NT2/D1 (cell line): ENCODE data around the gene CTBP1.
A peak's percentile ranks its signal among the peaks of the same experiment; 100 is the strongest.

Experiments used
- DNase-seq: peaks from one replicate; pipeline ENCODE4 v3.0.0-alpha.2; 2011; ENCODE audit warnings: low read depth, low spot score
- H3K27me3 ChIP-seq: 2 replicates; pipeline ENCODE4 v1.6.0; 2011; ENCODE audit warnings: mild to moderate bottlenecking; ENCODE audit not compliant: insufficient read length, insufficient read depth
- H3K36me3 ChIP-seq: 2 replicates; pipeline ENCODE4 v1.6.1; 2011; ENCODE audit warnings: mild to moderate bottlenecking, low read length, mixed read lengths; ENCODE audit not compliant: insufficient read depth, insufficient read length
- H3K4me1 ChIP-seq: 2 replicates; pipeline ENCODE4 v1.5.1; 2011; ENCODE audit not compliant: insufficient read depth, insufficient read length
- H3K4me3 ChIP-seq: 2 replicates; pipeline ENCODE4 v1.5.1; 2011; ENCODE audit warnings: low read depth; ENCODE audit not compliant: insufficient read length
- H3K9ac ChIP-seq: 2 replicates; pipeline ENCODE4 v1.6.0; 2011; ENCODE audit warnings: low read depth; ENCODE audit not compliant: insufficient read length
- H3K9me3 ChIP-seq: 2 replicates; pipeline ENCODE4 v1.5.1; 2011; ENCODE audit warnings: mild to moderate bottlenecking, low read length; ENCODE audit not compliant: insufficient read depth
- SUZ12 ChIP-seq: IDR thresholded peaks from 2 replicates; pipeline ENCODE4 v1.6.1; 2011; ENCODE audit not compliant: insufficient read length, insufficient read depth; ENCODE audit errors: extremely low read depth
- YY1 ChIP-seq: IDR thresholded peaks from 2 replicates; pipeline ENCODE4 v1.6.1; 2011; ENCODE audit not compliant: insufficient read length, insufficient read depth
- ZNF274 ChIP-seq: IDR thresholded peaks from 2 replicates; pipeline ENCODE4 v1.6.1; 2011; ENCODE audit warnings: mild to moderate bottlenecking, low read depth, low read length

The CTBP1 gene

DNA sequence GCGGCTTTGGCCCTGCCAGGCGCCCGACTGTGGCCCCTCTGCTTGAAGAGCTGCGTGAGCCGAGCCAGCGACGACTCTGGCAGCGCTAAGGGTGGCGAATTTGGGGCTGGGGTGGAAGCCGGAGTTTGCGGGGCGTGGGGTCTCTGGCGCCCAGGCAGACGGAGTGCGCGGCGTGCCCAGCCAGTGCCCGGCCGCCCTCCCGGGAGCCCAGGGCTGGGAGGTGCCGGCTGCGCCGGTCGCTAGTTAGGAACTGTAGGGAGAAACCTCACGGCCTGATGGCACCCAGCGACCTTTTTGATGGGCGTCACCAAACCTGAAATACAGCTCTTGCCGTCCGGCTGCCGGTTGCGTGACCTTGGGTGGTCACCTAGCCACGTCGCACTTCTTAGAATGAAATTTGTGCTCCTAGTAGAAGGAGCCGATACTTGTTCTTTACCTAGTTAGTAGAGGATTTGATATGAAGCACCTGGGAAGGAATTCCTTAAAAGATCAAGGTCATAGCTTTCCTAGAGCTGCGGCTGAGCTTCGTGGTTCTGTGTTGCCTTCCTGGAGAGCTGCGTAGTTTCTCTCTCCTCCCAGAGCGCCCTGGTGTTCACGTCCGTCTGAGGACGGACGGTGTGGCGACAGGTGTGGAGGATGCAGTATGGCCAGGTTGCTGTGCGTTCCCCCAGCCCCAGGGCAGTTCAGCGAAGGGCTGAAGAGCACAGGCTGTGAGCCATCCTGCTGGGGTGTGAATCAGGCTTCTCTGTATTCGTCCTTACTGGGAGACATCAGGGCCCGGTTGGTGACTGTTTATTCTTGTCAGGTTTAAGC, 41.4 kb upstream of the CTBP1 start:
- TF ChIP-seq YY1 (no peak), SUZ12 (no peak), ZNF274 (no peak)
- Histone ChIP-seq H3K36me3 (peaks cover 33% of the 10 kb centered on the region), H3K9me3 (peaks cover 16% of the 10 kb centered on the region; the same call in 1 of the 2 replicates), H3K9ac (peak overlapping the region; percentile 93), H3K4me3 (peak overlapping the region; percentile 74), H3K4me1 (peaks cover 19% of the 10 kb centered on the region), H3K27me3 (no peaks in the 10 kb centered on the region)
- no peak for DNase-seq

DNA sequence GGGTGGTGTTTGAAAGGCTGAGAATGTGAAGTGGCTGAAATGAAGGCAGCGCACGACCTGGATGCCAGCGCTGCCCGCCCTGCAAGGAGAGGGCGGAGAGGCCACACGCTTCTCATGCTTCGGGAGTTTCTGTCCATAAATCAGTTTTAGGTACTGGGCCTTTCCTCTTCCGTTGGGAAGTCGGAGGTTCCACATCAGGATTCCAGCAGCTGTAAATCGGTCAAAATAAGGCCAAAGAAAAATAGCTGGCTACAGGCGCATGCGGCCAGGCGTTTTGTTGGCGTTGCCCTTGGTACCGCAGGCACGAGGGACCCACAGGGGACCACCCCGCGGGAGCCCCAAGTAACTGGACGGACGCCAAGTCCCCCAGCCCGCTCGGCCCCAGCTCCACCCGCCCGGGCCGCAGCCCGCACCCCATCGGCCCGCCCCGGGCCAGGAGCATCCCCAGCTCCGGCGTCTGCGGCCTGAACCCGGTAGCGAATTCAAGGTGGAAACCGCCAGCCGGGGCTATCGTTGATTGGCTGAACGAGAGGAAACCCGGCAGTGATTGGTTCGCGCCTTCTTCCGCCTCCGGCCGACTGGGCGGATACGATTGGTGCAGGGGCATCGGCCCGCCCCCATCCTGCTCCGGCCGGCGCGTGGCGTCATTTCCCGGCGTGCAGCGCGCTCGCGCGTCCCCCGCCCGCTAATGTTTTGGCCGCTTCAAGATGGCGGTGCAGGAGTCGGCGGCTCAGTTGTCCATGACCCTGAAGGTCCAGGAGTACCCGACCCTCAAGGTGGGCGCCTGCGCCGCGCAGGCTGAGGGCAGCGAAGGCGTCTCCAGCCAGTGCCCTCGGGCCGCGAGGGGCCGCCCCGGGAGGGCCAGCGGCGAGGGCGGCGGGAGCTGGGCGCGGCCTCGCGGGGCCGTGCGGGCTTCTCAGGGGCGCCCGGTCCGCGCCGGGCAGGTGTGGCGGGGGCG, 40.6 kb upstream of the CTBP1 start, which contains the start of gene MAEA:
Gene MAEA (plus strand): TSS at position 685 of the 958 bp plus-strand sequence. CDS start 23 bp downstream, at position 708.
- peaks cover 14% of the 10 kb centered on the region for H3K4me1 ChIP-seq
- TF ChIP-seq YY1 (peak; percentile 84), SUZ12 (no peak)
- no peaks in the 10 kb centered on the region for H3K27me3 ChIP-seq
- peak; percentile 97 for DNase-seq
- H3K9me3 ChIP-seq, result peaks cover 16% of the 10 kb centered on the region; the same call in 1 of the 2 replicates
- H3K9ac ChIP-seq, result peak within 1 kb of the TSS; percentile 94
- H3K4me3 ChIP-seq, result peak within 1 kb of the TSS; percentile 74
- H3K36me3 ChIP-seq, result peaks cover 28% of the 10 kb centered on the region

DNA sequence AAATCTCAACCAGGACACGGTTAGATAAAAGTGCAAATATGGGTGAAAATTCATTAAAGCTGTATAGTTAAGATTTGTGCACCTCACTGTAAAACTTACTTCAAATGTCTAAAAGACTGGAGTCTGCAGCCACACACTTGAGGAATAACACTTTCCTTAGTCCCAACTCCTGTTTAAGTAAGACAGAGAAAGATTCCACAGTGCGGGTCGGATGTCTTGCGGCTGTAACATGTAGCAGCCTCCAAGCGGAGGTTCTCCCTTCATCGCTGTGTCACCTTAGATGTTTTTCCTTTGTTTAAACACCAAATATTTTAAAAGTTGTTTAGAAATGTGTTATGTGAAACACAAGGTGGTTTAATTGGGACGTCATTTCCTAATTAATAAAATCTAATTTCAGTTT, 39.9 kb upstream of the CTBP1 start:
- H3K36me3 ChIP-seq, result peaks cover 22% of the 10 kb centered on the region
- H3K27me3 ChIP-seq, result no peaks in the 10 kb centered on the region
- TF ChIP-seq SUZ12 (no peak), ZNF274 (no peak), YY1 (no peak)
- H3K4me1 ChIP-seq, result peaks cover 12% of the 10 kb centered on the region
- peak overlapping the region; percentile 74 for H3K4me3 ChIP-seq
- peak overlapping the region; percentile 94 for H3K9ac ChIP-seq
- DNase-seq, result no peak
- peaks cover 16% of the 10 kb centered on the region; the same call in 1 of the 2 replicates for H3K9me3 ChIP-seq

DNA sequence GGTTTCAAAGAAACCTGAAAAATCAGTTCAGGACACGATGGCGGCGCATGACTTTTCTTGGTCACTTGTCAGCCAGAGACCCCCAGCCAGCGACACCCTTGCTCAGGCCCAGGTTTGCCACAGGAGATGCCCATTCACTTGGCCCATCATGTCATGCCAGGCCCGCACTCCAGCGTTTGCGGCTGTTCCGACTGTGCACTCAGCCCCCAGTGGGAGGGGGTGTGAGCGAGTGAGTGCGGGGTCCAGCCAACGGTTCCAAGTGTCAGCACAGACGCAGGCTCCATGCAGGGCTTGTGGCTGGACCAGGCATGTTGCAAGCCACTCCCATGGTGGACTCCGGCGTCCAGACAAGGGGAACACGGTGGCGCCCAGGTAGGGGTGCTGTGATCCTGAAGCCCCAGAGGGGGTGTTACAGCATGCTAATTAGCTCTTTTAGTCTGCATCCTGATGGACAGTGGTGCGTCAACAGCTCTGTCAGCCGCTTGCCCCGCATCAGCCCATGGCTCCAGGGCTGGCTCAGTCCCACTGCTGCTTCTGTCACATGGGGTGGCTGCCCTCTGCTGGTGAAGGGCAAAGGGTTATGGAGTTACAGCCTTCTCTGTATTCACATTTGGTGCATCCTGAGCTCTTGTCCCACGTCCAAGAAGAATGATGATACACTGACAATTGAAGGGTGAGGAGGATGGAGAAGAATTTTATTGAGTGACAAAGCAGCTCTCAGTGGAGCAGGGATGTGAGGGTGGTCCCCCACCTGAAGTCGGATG, 37.0 kb upstream of the CTBP1 start:
- H3K4me3 ChIP-seq, result no peak overlapping the region
- TF ChIP-seq ZNF274, result no peak
- TF ChIP-seq SUZ12, result no peak
- no peak for TF ChIP-seq YY1
- no peak for DNase-seq
- H3K9me3 ChIP-seq, result peaks cover 16% of the 10 kb centered on the region; the same call in 1 of the 2 replicates
- no peaks in the 10 kb centered on the region for H3K27me3 ChIP-seq
- H3K4me1 ChIP-seq, result no peaks in the 10 kb centered on the region
- no peaks in the 10 kb centered on the region for H3K36me3 ChIP-seq
- H3K9ac ChIP-seq, result no peak overlapping the region

DNA sequence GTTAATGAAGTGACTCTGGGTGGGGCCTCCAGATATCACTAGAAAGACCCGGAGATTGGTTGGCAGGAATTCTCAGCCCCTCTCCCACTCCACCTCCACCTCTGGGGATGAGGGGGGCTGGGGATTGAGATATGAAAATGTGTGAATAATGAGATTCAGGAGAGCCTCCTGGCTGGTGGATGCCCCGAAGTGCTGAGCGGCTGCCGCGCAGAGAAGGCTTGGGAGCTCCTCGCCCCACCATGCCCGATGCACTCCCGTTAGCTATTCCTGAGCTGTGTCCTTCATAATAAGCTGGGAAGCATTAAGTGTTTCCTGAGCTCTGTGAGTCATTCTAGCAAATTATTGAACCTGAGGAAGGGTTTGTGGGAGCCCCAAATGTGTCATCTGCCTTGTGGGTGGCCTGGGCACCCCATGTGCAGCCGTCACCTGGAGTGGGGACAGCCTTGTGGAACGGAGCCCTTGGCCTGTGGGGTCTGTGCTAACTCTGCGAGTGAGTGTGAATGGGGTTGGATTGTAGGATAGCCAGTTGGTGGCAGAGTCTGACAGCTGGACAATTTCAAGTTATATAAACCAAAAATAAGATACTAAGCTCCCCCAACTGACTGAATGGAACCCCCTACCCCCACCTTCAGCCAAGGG, 36.3 kb upstream of the CTBP1 start:
- Histone ChIP-seq H3K4me3 (no peak overlapping the region), H3K9ac (no peak overlapping the region), H3K27me3 (no peaks in the 10 kb centered on the region), H3K9me3 (peaks cover 16% of the 10 kb centered on the region; the same call in 1 of the 2 replicates), H3K36me3 (no peaks in the 10 kb centered on the region), H3K4me1 (no peaks in the 10 kb centered on the region)
- DNase-seq, result no peak
- no peak for TF ChIP-seq YY1
- no peak for TF ChIP-seq ZNF274
- TF ChIP-seq SUZ12, result no peak

DNA sequence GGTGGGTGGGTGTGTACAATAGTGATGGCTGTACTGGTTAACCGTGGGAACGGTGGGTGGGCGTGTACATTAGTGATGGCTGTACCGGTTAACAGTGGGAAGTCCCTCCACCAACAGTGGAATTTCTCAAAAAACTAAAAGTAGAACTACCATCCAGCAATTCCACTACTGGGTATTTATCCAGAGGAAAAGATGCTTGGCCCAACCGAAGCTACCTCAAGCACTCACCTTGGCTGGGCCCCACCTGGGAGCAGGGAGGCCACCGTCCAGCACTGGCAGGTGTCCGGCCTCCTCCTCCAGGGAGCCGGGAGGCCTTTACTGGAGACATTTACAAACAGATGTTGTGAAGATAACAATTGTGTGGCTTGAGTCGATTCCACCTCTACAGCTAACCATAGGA, 34.8 kb upstream of the CTBP1 start:
- no peak for TF ChIP-seq ZNF274
- TF ChIP-seq SUZ12, result no peak
- TF ChIP-seq YY1, result no peak
- no peak for DNase-seq
- no peaks in the 10 kb centered on the region for H3K27me3 ChIP-seq

More for the DNA sequence above, 34.8 kb upstream of the CTBP1 start:
- no peaks in the 10 kb centered on the region for H3K36me3 ChIP-seq
- no peak overlapping the region for H3K4me3 ChIP-seq
- no peak overlapping the region for H3K9ac ChIP-seq
- no peaks in the 10 kb centered on the region for H3K4me1 ChIP-seq
- peaks cover 16% of the 10 kb centered on the region; the same call in 1 of the 2 replicates for H3K9me3 ChIP-seq
